Neuronal stem cell (in vitro differentiated cells): ENCODE data around the gene DTYMK.

Experiments
- DNase-seq: peaks from one replicate; pipeline ENCODE4 v3.0.0-alpha.2; 2013; ENCODE audit warnings: low spot score
- H2AFZ ChIP-seq: one replicate; pipeline ENCODE4 v1.6.1; 2013; ENCODE audit warnings: mild to moderate bottlenecking, low read length, inconsistent platforms
- H2AK5ac ChIP-seq: 2 replicates; pipeline ENCODE4 v1.6.1; 2013; ENCODE audit warnings: low read depth, mild to moderate bottlenecking, inconsistent platforms, low read length, moderate library complexity, mixed read lengths
- H2BK120ac ChIP-seq: 2 replicates; pipeline ENCODE4 v1.6.1; 2013; ENCODE audit warnings: low read depth, mild to moderate bottlenecking, inconsistent platforms, low read length, moderate library complexity, mixed read lengths
- H2BK12ac ChIP-seq: one replicate; pipeline ENCODE4 v1.6.1; 2013; ENCODE audit warnings: low read length, inconsistent platforms
- H2BK15ac ChIP-seq: 2 replicates; pipeline ENCODE4 v1.6.1; 2013; ENCODE audit warnings: mild to moderate bottlenecking, low read length, inconsistent platforms, mixed read lengths
- H2BK5ac ChIP-seq: one replicate; pipeline ENCODE4 v1.6.1; 2013; ENCODE audit warnings: inconsistent platforms, mild to moderate bottlenecking, low read length, moderate library complexity
- H3K14ac ChIP-seq: one replicate; pipeline ENCODE4 v1.6.1; 2013; ENCODE audit warnings: low read length, inconsistent platforms
- H3K18ac ChIP-seq: 2 replicates; pipeline ENCODE4 v1.6.1; 2013; ENCODE audit warnings: low read length, inconsistent platforms
- H3K23ac ChIP-seq: 2 replicates; pipeline ENCODE4 v1.6.1; 2013; ENCODE audit warnings: low read depth, mild to moderate bottlenecking, mixed read lengths, low read length, inconsistent platforms; ENCODE audit not compliant: poor library complexity
- H3K27ac ChIP-seq: replicated peaks from 3 replicates; pipeline ENCODE4 v1.5.1; 2013; ENCODE audit warnings: low read length, inconsistent platforms
- H3K27me3 ChIP-seq, 3 experiments: 2 replicates each; pipeline ENCODE4 v1.6.1; 2013; ENCODE audit warnings: low read length in 3 of 3, mild to moderate bottlenecking in 2 of 3, inconsistent platforms in 1 of 3, low read depth in 1 of 3, mixed read lengths in 1 of 3, moderate library complexity in 1 of 3; ENCODE audit not compliant: control insufficient read depth in 3 of 3, insufficient read depth in 3 of 3
- H3K36me3 ChIP-seq, 2 donors: replicated peaks in 1 of 2; 2 replicates each; pipeline ENCODE4 v1.6.1; 2013; ENCODE audit warnings: low read length in 2 of 2; ENCODE audit not compliant: control insufficient read depth in 2 of 2, insufficient read depth in 2 of 2
- H3K4ac ChIP-seq: 2 replicates; pipeline ENCODE4 v1.6.1; 2013; ENCODE audit warnings: inconsistent platforms, mild to moderate bottlenecking, low read length, moderate library complexity
- H3K4me1 ChIP-seq, 2 donors: 1 replicate in 1 of 2; 2 replicates in 1 of 2; pipeline ENCODE4 v1.6.1; 2013; ENCODE audit warnings: low read length in 2 of 2, low read depth in 1 of 2; ENCODE audit not compliant: control insufficient read depth in 2 of 2, insufficient read depth in 1 of 2
- H3K4me2 ChIP-seq: one replicate; pipeline ENCODE4 v1.6.1; 2013; ENCODE audit warnings: mild to moderate bottlenecking, low read length, inconsistent platforms; ENCODE audit not compliant: insufficient read depth, poor library complexity, severe bottlenecking
- H3K4me3 ChIP-seq, 2 donors: 2 replicates each; pipeline ENCODE4 v1.5.1; 2013; ENCODE audit warnings: low read length in 2 of 2, mild to moderate bottlenecking in 2 of 2, inconsistent platforms in 1 of 2, moderate library complexity in 1 of 2
- H3K79me1 ChIP-seq: one replicate; pipeline ENCODE4 v1.6.1; 2013; ENCODE audit warnings: low read depth, mild to moderate bottlenecking, inconsistent platforms, low read length, moderate library complexity
- H3K9ac ChIP-seq: one replicate; pipeline ENCODE4 v1.6.1; 2013; ENCODE audit warnings: mild to moderate bottlenecking, low read depth, low read length, inconsistent platforms; ENCODE audit not compliant: poor library complexity
- H3K9me3 ChIP-seq, 2 donors: replicated peaks in 1 of 2; 2 replicates each; pipeline versions ENCODE3 to v1.6.1; 2013; ENCODE audit warnings: low read length in 2 of 2, mild to moderate bottlenecking in 2 of 2, inconsistent platforms in 1 of 2, low read depth in 1 of 2, mixed read lengths in 1 of 2, moderate library complexity in 1 of 2; ENCODE audit not compliant: control insufficient read depth in 2 of 2, insufficient read depth in 1 of 2
- H4K8ac ChIP-seq: one replicate; pipeline ENCODE4 v1.6.1; 2013; ENCODE audit warnings: low read depth, mild to moderate bottlenecking, inconsistent platforms, low read length, moderate library complexity
- H4K91ac ChIP-seq: one replicate; pipeline ENCODE4 v1.6.1; 2013; ENCODE audit warnings: low read length, low read depth, mild to moderate bottlenecking, inconsistent platforms; ENCODE audit not compliant: poor library complexity
- WGBS, 2 donors: extraction: QIAGEN DNeasy Blood & Tissue Kit; methylation state at CpG; one replicate each; pipeline ENCODE4 v1.1.7; 2013; ENCODE audit warnings: missing lambda C conversion rate in 2 of 2, mixed read lengths in 1 of 2; ENCODE audit not compliant: insufficient read length in 2 of 2, insufficient replicate concordance in 1 of 2; ENCODE audit errors: extremely low coverage in 2 of 2; 5-methylcytosine and 5-hydroxymethylcytosine counted together

The DTYMK gene

DNA sequence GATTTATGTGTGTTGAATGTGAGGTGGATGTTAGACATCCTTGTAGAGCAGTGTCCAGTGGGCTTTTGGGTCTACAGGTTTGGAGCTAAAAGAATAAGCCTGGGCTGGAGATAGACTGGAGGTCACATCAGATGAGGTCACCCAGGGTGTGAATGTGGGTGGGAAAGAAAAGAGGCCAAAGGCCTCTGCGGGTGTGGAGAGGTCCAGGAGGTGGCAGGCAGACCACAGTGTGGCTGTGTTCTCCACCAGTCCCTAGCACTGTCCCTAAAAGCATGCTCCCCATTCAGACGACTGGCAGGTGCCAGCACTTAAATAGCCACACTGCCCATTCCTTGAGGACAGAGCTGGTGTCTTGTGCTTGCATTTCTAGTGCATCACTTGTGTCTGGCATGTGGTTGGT is 45.0 kb downstream of the DTYMK start:
- Histone ChIP-seq H2AFZ (no peak overlapping the region), H3K14ac (no peak overlapping the region), H2AK5ac (no peak overlapping the region), H4K91ac (no peak overlapping the region), H3K18ac (no peak overlapping the region), H2BK12ac (no peak overlapping the region), H3K4me2 (no peak overlapping the region), H3K4me3 (no peak overlapping the region), H3K27me3 (no peaks in the 10 kb centered on the region), H3K9me3 (peaks cover 3 to 14% of the 10 kb centered on the region in 2 donors), H3K4me1 (peaks cover 3 to 9% of the 10 kb centered on the region in 2 donors), H3K36me3 (peaks cover 4 to 52% of the 10 kb centered on the region in 2 donors), H3K27ac (no peak overlapping the region), H2BK15ac (no peak overlapping the region), H3K9ac (no peak overlapping the region), H2BK5ac (no peak overlapping the region), H2BK120ac (no peak overlapping the region), H3K4ac (no peak overlapping the region), H4K8ac (no peak overlapping the region), H3K79me1 (peaks cover 18% of the 10 kb centered on the region), H3K23ac (no peak overlapping the region)
- DNase-seq, result no peak
- WGBS, 2 donors, result no CpG with 5 or more reads among the region's 2 CpGs

- H3K4me3 ChIP-seq, result no peak overlapping the region
- H3K4ac ChIP-seq, result no peak overlapping the region
- peaks cover 14% of the 10 kb centered on the region for H3K79me1 ChIP-seq
- DNase-seq, result no peak
- H3K18ac ChIP-seq, result no peak overlapping the region
- no peak overlapping the region for H2AFZ ChIP-seq
- peaks cover 4 to 41% of the 10 kb centered on the region in 2 donors for H3K36me3 ChIP-seq
- no peak overlapping the region for H3K4me2 ChIP-seq
- no peak overlapping the region for H3K23ac ChIP-seq
- H3K14ac ChIP-seq, result no peak overlapping the region
- no peak overlapping the region for H4K8ac ChIP-seq
- no CpG with 5 or more reads among the region's 8 CpGs for whole genome bisulfite sequencing, 2 donors
- no peak overlapping the region for H4K91ac ChIP-seq
- no peak overlapping the region for H2BK12ac ChIP-seq
- no peak overlapping the region for H2BK120ac ChIP-seq
- no peak overlapping the region for H3K27ac ChIP-seq
- H3K9me3 ChIP-seq, result peaks cover 3 to 14% of the 10 kb centered on the region in 2 donors
- no peaks in the 10 kb centered on the region for H3K27me3 ChIP-seq
- H2BK5ac ChIP-seq, result no peak overlapping the region
- no peak overlapping the region for H2BK15ac ChIP-seq
- no peak overlapping the region for H2AK5ac ChIP-seq
- no peak overlapping the region for H3K9ac ChIP-seq
- peaks cover 6 to 9% of the 10 kb centered on the region in 2 donors for H3K4me1 ChIP-seq
Measured at GRCh38 chr2:241640165-241640795, 46.3 kb downstream of the DTYMK start.

GRCh38 chr2:241639385-241639784 is 47.2 kb downstream of the DTYMK start:
- H3K9ac ChIP-seq, result no peak overlapping the region
- WGBS, 2 donors, result no CpG with 5 or more reads among the region's 7 CpGs
- no peak overlapping the region for H2BK5ac ChIP-seq
- peaks cover 18% of the 10 kb centered on the region for H3K79me1 ChIP-seq
- no peak overlapping the region for H2AFZ ChIP-seq
- no peak for DNase-seq
- H3K4me2 ChIP-seq, result no peak overlapping the region
- no peak overlapping the region for H3K18ac ChIP-seq
- H3K4me3 ChIP-seq, result peak overlapping the region in 1 of 2 donors; percentile 100
- H2BK120ac ChIP-seq, result no peak overlapping the region
- H3K9me3 ChIP-seq, result peaks cover 3 to 14% of the 10 kb centered on the region in 2 donors
- peaks cover 6 to 9% of the 10 kb centered on the region in 2 donors for H3K4me1 ChIP-seq
- H3K36me3 ChIP-seq, result peaks cover 4 to 44% of the 10 kb centered on the region in 2 donors
- no peak overlapping the region for H3K27ac ChIP-seq
- no peak overlapping the region for H3K14ac ChIP-seq
- H4K8ac ChIP-seq, result no peak overlapping the region
- no peak overlapping the region for H2BK15ac ChIP-seq
- no peak overlapping the region for H2AK5ac ChIP-seq
- H2BK12ac ChIP-seq, result no peak overlapping the region
- H4K91ac ChIP-seq, result no peak overlapping the region
- H3K4ac ChIP-seq, result no peak overlapping the region
- no peak overlapping the region for H3K23ac ChIP-seq
- no peaks in the 10 kb centered on the region for H3K27me3 ChIP-seq

DNA sequence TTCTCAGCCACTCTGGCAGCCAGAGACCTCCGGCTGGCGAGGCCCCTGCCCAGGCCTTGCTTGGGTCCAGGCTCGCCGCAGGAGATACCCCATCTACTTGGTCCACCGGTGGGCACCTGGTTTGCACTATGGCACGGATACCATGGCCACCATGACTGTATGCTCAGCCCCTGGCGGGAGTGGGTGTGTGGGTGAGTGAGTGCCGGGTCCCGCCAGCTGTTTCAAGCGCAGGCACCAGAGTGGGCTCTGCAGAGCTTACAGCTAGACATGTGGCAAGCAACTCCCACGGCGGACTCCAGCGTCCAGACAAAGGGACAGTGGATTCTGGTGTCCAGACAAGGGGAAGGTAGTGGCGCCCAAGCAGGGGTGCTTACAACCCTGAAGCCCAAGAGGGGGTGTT is 47.7 kb downstream of the DTYMK start:
- H3K36me3 ChIP-seq, result peaks cover 7 to 47% of the 10 kb centered on the region in 2 donors
- H4K91ac ChIP-seq, result no peak overlapping the region
- no peak overlapping the region for H3K14ac ChIP-seq
- H3K9ac ChIP-seq, result peak overlapping the region; percentile 70
- no peak overlapping the region for H3K4ac ChIP-seq
- no peak overlapping the region for H3K27ac ChIP-seq
- no peak overlapping the region for H2BK120ac ChIP-seq
- H3K9me3 ChIP-seq, result peaks cover 3 to 14% of the 10 kb centered on the region in 2 donors
- H2BK12ac ChIP-seq, result no peak overlapping the region
- no peak overlapping the region for H3K18ac ChIP-seq
- no CpG with 5 or more reads among the region's 14 CpGs for WGBS, 2 donors
- peaks cover 6 to 9% of the 10 kb centered on the region in 2 donors for H3K4me1 ChIP-seq
- H3K79me1 ChIP-seq, result peaks cover 20% of the 10 kb centered on the region
- H2AFZ ChIP-seq, result no peak overlapping the region
- H2AK5ac ChIP-seq, result no peak overlapping the region
- no peak overlapping the region for H2BK15ac ChIP-seq
- no peak overlapping the region for H3K23ac ChIP-seq
- H3K27me3 ChIP-seq, result no peaks in the 10 kb centered on the region
- peak overlapping the region; percentile 0 to 100 for H3K4me3 ChIP-seq
- no peak overlapping the region for H4K8ac ChIP-seq
- no peak for DNase-seq
- no peak overlapping the region for H2BK5ac ChIP-seq
- H3K4me2 ChIP-seq, result no peak overlapping the region
